ENCODE data around the gene FAM47C. TPM values are rescaled to one million over a fixed set of nuclear protein-coding genes. Genes with fewer than 3 reads are reported as not detected.
"Not testable (repeated sequence)": the region's sequence is repeated elsewhere in the genome, so short reads cannot be mapped to it uniquely, and the experiment has no call there.

Gene FAM47C
- total and polyA plus RNA-seq, 3 experiments from 2014 or later = not detected

DNA sequence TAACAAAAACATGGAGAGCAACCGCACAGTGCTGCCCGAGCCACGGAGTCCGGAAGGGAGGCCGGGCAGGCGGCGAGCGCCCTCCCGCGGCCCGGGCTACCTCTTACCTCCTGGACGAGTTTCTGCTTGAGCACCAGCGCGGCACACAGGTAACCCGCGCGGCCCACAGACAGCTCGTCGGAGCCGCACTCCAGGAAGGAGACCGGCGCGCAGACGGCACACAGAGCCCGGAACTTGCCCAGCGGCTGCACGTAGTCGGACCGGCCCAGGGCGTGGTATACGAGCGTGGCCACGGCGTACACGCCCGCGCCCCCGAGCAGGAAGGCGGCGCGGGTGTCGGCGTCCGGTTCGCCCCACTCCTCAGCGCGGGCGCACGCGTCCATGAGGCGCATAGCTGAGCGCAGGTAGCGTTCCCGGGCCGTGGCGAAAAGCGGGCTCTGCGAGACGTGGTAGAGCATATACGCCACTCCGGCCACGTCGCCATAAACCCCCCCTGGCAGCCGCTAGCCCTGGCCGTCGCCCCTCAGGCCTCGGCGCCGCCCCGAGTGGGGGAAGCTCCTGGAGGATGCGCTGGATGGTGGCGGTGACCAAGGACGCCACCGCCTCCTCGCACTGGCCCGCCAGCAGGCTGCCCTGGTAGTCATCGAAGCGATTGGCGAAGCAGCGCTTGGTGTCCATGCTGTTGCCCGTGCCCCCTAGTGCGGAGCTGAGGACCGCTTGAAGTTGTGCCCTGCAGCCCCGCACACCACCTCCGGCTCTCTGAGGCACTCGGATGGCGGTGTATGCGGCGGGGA is 22.6 kb upstream of the FAM47C start:
- H3K27me3 Mint-ChIP-seq; H3K4me3 Mint-ChIP-seq; H3K27ac Mint-ChIP-seq; H3K36me3 ChIP-seq (ENCODE audit: insufficient read depth, low read length); DNase-seq; H3K27me3 ChIP-seq (ENCODE audit: insufficient read depth, low read length, poor library complexity, severe bottlenecking); H3K9me3 Mint-ChIP-seq; H3K36me3 Mint-ChIP-seq; H3K4me1 ChIP-seq (ENCODE audit: insufficient read depth, low read length); H3K27ac ChIP-seq (ENCODE audit: low read depth, low read length); H3K9me3 ChIP-seq (ENCODE audit: low read length); CTCF ChIA-PET; H3K4me1 Mint-ChIP-seq; H3K4me3 ChIP-seq (ENCODE audit: low read length); POLR2A ChIA-PET: not testable (repeated sequence)

DNA sequence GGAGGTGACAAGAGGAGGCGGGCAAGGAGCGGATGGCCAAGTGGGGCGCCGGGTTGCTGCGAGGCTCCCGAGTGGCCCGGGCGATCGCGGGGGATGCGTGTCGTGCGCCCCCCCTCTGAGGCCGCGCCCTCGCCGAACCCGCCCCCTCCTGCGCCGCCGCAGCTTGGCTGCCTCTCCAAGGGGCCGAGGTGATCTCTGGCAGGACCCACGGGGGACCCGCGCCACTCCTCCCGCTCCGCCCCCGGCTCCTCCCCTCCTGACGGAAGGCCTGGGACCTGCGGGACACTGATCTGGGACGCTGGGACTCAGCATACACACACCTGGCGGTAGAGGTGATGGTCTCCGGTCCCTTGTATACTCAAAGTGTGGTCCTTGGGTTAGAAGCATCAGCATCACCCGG is 21.9 kb upstream of the FAM47C start:
- ChIA-PET CTCF (no interaction called here), POLR2A (no interaction called here)
- Mint-ChIP-seq H3K4me1 (peaks cover 0 to 4% (median 3%) of the 10 kb centered on the region in 3 donors), H3K27ac (no peak overlapping the region), H3K27me3 (peaks cover 6 to 7% of the 10 kb centered on the region in 2 donors), H3K36me3 (no peaks in the 10 kb centered on the region), H3K4me3 (no peak overlapping the region), H3K9me3 (peaks cover 0 to 8% (median 0%) of the 10 kb centered on the region in 5 donors)
- Histone ChIP-seq H3K4me1 (ENCODE audit: insufficient read depth, low read length) (no peaks in the 10 kb centered on the region), H3K4me3 (ENCODE audit: low read length) (no peak overlapping the region), H3K9me3 (ENCODE audit: low read length) (no peaks in the 10 kb centered on the region), H3K27ac (ENCODE audit: low read depth, low read length) (no peak overlapping the region), H3K27me3 (ENCODE audit: insufficient read depth, low read length, poor library complexity, severe bottlenecking) (no peaks in the 10 kb centered on the region), H3K36me3 (ENCODE audit: insufficient read depth, low read length) (no peaks in the 10 kb centered on the region)
- DNase-seq = no peak

DNA sequence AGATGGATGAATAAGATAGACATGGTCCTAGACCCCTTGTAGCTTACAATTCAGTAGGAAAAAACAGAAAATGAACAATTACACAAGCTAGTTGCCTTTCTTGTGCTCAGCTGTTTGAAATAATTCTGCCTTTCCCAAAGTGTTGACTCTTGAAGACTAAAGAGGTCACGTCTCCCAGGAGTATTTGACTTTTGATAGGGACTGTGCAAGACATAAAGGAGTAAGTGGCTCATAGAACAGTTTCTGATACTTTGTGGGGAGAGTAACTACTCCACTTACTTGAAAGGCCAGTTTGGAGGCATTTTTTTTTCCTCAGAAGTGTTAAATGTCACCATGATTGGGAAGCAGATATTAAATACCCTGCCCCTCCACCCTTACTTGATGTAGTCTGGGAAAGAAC is 21.0 kb upstream of the FAM47C start:
- H3K4me3 ChIP-seq (ENCODE audit: low read length); H3K9me3 ChIP-seq (ENCODE audit: low read length); H3K4me3 Mint-ChIP-seq; POLR2A ChIA-PET; H3K27me3 ChIP-seq (ENCODE audit: insufficient read depth, low read length, poor library complexity, severe bottlenecking); H3K4me1 Mint-ChIP-seq; CTCF ChIA-PET; H3K36me3 ChIP-seq (ENCODE audit: insufficient read depth, low read length); H3K27ac ChIP-seq (ENCODE audit: low read depth, low read length); H3K36me3 Mint-ChIP-seq; H3K27ac Mint-ChIP-seq; H3K27me3 Mint-ChIP-seq; H3K4me1 ChIP-seq (ENCODE audit: insufficient read depth, low read length); H3K9me3 Mint-ChIP-seq; DNase-seq: not testable (repeated sequence)

DNA sequence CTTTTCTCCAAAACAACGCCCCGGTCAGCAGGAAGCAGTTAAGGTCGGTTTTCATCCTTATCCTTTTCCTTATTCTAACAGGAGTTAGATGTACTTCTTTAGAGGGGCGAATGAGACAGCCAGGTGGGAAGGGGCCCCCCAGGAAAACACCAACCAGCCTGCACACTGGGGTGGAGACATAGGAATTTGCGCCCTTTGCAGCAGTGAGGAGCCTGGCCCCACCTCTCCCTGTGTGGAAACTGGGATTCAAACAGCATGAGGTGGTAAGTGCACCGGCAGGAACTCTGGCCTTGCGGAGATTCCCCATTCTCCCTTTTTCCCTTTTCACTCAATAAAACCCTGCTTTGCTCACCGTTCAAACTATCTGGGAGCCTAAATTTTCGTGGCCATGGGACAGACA is 8.0 kb upstream of the FAM47C start:
- Histone ChIP-seq H3K4me3 (ENCODE audit: low read length) (no peak overlapping the region), H3K9me3 (ENCODE audit: low read length) (no peaks in the 10 kb centered on the region), H3K4me1 (ENCODE audit: insufficient read depth, low read length) (no peaks in the 10 kb centered on the region), H3K27ac (ENCODE audit: low read depth, low read length) (no peak overlapping the region), H3K27me3 (ENCODE audit: insufficient read depth, low read length, poor library complexity, severe bottlenecking) (no peaks in the 10 kb centered on the region), H3K36me3 (ENCODE audit: insufficient read depth, low read length) (no peaks in the 10 kb centered on the region)
- ChIA-PET CTCF (no interaction called here), POLR2A (no interaction called here)
- Mint-ChIP-seq H3K9me3 (peaks cover 0 to 2% (median 0%) of the 10 kb centered on the region in 5 donors), H3K27ac (no peak overlapping the region), H3K36me3 (no peaks in the 10 kb centered on the region), H3K4me1 (no peaks in the 10 kb centered on the region), H3K4me3 (no peak overlapping the region), H3K27me3 (peaks cover 0 to 9% of the 10 kb centered on the region in 2 donors)
- no peak for DNase-seq

DNA sequence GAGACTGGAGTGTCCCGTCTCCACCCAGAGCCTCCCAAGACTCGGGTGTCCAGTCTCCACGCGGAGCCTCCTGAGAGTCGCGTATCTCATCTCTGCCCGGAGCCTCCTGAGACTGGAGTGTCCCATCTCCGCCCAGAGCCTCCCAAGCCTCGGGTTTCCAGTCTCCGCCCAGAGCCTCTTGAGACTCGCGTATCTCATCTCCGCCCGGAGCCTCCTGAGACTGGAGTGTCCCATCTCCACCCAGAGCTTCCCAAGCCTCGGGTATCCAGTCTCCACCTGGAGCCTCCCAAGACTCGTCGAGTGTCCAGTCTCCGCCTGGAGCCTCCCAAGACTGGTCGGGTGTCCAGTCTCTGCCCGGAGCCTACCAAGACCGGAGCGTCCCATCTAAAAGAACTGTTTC is 2.3 kb downstream of the FAM47C start:
- CTCF ChIA-PET = no interaction called here
- Histone ChIP-seq H3K4me1 (ENCODE audit: insufficient read depth, low read length) (no peaks in the 10 kb centered on the region), H3K27me3 (ENCODE audit: insufficient read depth, low read length, poor library complexity, severe bottlenecking) (no peaks in the 10 kb centered on the region), H3K4me3 (ENCODE audit: low read length) (no peak overlapping the region), H3K36me3 (ENCODE audit: insufficient read depth, low read length) (no peaks in the 10 kb centered on the region), H3K27ac (ENCODE audit: low read depth, low read length) (no peak overlapping the region), H3K9me3 (ENCODE audit: low read length) (no peaks in the 10 kb centered on the region)
- Mint-ChIP-seq H3K4me3 (no peak overlapping the region), H3K9me3 (peaks cover 0 to 4% (median 0%) of the 10 kb centered on the region in 5 donors), H3K4me1 (no peaks in the 10 kb centered on the region), H3K36me3 (no peaks in the 10 kb centered on the region), H3K27ac (no peak overlapping the region), H3K27me3 (peaks cover 0 to 2% of the 10 kb centered on the region in 2 donors)
- POLR2A ChIA-PET = no interaction called here
- DNase-seq = no peak

- H3K9me3 ChIP-seq (ENCODE audit: low read length); H3K27me3 Mint-ChIP-seq; H3K4me1 ChIP-seq (ENCODE audit: insufficient read depth, low read length); H3K27me3 ChIP-seq (ENCODE audit: insufficient read depth, low read length, poor library complexity, severe bottlenecking); H3K4me1 Mint-ChIP-seq; DNase-seq; H3K36me3 Mint-ChIP-seq; H3K4me3 ChIP-seq (ENCODE audit: low read length); POLR2A ChIA-PET; H3K4me3 Mint-ChIP-seq; H3K27ac ChIP-seq (ENCODE audit: low read depth, low read length); H3K9me3 Mint-ChIP-seq; CTCF ChIA-PET; H3K36me3 ChIP-seq (ENCODE audit: insufficient read depth, low read length): not testable (repeated sequence)
- peak overlapping the region in 1 of 8 donors; percentile 38 for H3K27ac Mint-ChIP-seq
Observed at GRCh38 chrX:37034260-37034659, 26.1 kb downstream of the FAM47C start.

GRCh38 chrX:37036674-37037220 is 28.6 kb downstream of the FAM47C start:
- POLR2A ChIA-PET; H3K9me3 ChIP-seq (ENCODE audit: low read length); H3K9me3 Mint-ChIP-seq: not testable (repeated sequence)

GRCh38 chrX:37038814-37039213 is 30.6 kb downstream of the FAM47C start:
- H3K9me3 Mint-ChIP-seq; H3K4me3 ChIP-seq (ENCODE audit: low read length); H3K27me3 Mint-ChIP-seq; H3K36me3 ChIP-seq (ENCODE audit: insufficient read depth, low read length); H3K27ac Mint-ChIP-seq; DNase-seq; H3K27me3 ChIP-seq (ENCODE audit: insufficient read depth, low read length, poor library complexity, severe bottlenecking); CTCF ChIA-PET; H3K9me3 ChIP-seq (ENCODE audit: low read length); H3K36me3 Mint-ChIP-seq; H3K4me1 Mint-ChIP-seq; H3K4me1 ChIP-seq (ENCODE audit: insufficient read depth, low read length); H3K27ac ChIP-seq (ENCODE audit: low read depth, low read length); POLR2A ChIA-PET; H3K4me3 Mint-ChIP-seq: not testable (repeated sequence)

More at GRCh38 chrX:37036674-37037220, 28.6 kb downstream of the FAM47C start:
- H3K27me3 Mint-ChIP-seq; H3K27ac ChIP-seq (ENCODE audit: low read depth, low read length); H3K4me1 Mint-ChIP-seq; CTCF ChIA-PET; H3K36me3 ChIP-seq (ENCODE audit: insufficient read depth, low read length); H3K4me3 ChIP-seq (ENCODE audit: low read length); H3K27ac Mint-ChIP-seq; H3K4me3 Mint-ChIP-seq; H3K36me3 Mint-ChIP-seq; DNase-seq; H3K4me1 ChIP-seq (ENCODE audit: insufficient read depth, low read length); H3K27me3 ChIP-seq (ENCODE audit: insufficient read depth, low read length, poor library complexity, severe bottlenecking): not testable (repeated sequence)

Data from CD8-positive, alpha-beta memory T cell (primary cell).